Measurements from ENCODE around the gene ARHGDIA. TPM values are rescaled to one million over a fixed set of nuclear protein-coding genes. Genes with fewer than 3 reads are reported as not detected.
A peak's percentile ranks its signal among the peaks of the same experiment; 100 is the strongest.
"Not testable (repeated sequence)": the region's sequence is repeated elsewhere in the genome, so short reads cannot be mapped to it uniquely, and the experiment has no call there.

ARHGDIA gene
- total RNA-seq (ENCODE audit: unreplicated experiment) = 443 TPM
- long read RNA-seq, transcript ARHGDIA-217 (7 exons, 886 nt) = minor isoform, 6 of 39 reads
- long read RNA-seq, transcript ARHGDIA-201 (6 exons, 1,906 nt) = major isoform, 18 of 39 reads
- long read RNA-seq, partial matches to known transcripts = 1 of 39 reads
- long read RNA-seq, other reads (novel, unspliced or antisense) = 11 of 39 reads

GRCh38 chr17:81870981-81871386 lies at the start of gene ARHGDIA:
ARHGDIA (minus strand) TSS chr17:81871337; CDS start chr17:81869930, 1,407 bp downstream.
- Mint-ChIP-seq H3K27ac (ENCODE audit: unreplicated experiment) (peak within 1 kb of the TSS; percentile 84), H3K27me3 (ENCODE audit: unreplicated experiment) (peaks cover 17% of the 10 kb centered on the region), H3K36me3 (ENCODE audit: low read depth, unreplicated experiment) (peaks cover 3% of the 10 kb centered on the region), H3K4me3 (ENCODE audit: unreplicated experiment) (peak within 1 kb of the TSS; percentile 93), H3K9me3 (ENCODE audit: unreplicated experiment) (no peaks in the 10 kb centered on the region), H3K4me1 (ENCODE audit: unreplicated experiment) (peaks cover 3% of the 10 kb centered on the region)
- no peak for DNase-seq (ENCODE audit: low spot score)
- TF ChIP-seq CTCF (IDR thresholded peaks at IDR 0.05; ENCODE audit: unreplicated experiment) = no peak

- Mint-ChIP-seq H3K36me3 (ENCODE audit: low read depth, unreplicated experiment) (peaks cover 22% of the 10 kb centered on the region), H3K4me3 (ENCODE audit: unreplicated experiment) (peak overlapping the region; percentile 86), H3K27ac (ENCODE audit: unreplicated experiment) (no peak overlapping the region), H3K9me3 (ENCODE audit: unreplicated experiment) (no peaks in the 10 kb centered on the region), H3K27me3 (ENCODE audit: unreplicated experiment) (peaks cover 15% of the 10 kb centered on the region), H3K4me1 (ENCODE audit: unreplicated experiment) (peaks cover 4% of the 10 kb centered on the region)
- no peak for TF ChIP-seq CTCF (IDR thresholded peaks at IDR 0.05; ENCODE audit: unreplicated experiment)
- DNase-seq (ENCODE audit: low spot score) = no peak
Observed at GRCh38 chr17:81918832-81919545, 47.9 kb upstream of the ARHGDIA start.

- DNase-seq (ENCODE audit: low spot score); H3K9me3 Mint-ChIP-seq (ENCODE audit: unreplicated experiment); H3K4me1 Mint-ChIP-seq (ENCODE audit: unreplicated experiment): not testable (repeated sequence)
- Mint-ChIP-seq H3K27ac (ENCODE audit: unreplicated experiment) (peak overlapping the region; percentile 36), H3K4me3 (ENCODE audit: unreplicated experiment) (peak overlapping the region; percentile 86), H3K36me3 (ENCODE audit: low read depth, unreplicated experiment) (peaks cover 25% of the 10 kb centered on the region), H3K27me3 (ENCODE audit: unreplicated experiment) (peaks cover 18% of the 10 kb centered on the region)
Observed at GRCh38 chr17:81918333-81918669, 47.2 kb upstream of the ARHGDIA start.

- H3K36me3 Mint-ChIP-seq (ENCODE audit: low read depth, unreplicated experiment) = peaks cover 30% of the 10 kb centered on the region
- H3K4me1 Mint-ChIP-seq (ENCODE audit: unreplicated experiment) = peaks cover 4% of the 10 kb centered on the region
- H3K27me3 Mint-ChIP-seq (ENCODE audit: unreplicated experiment) = peaks cover 21% of the 10 kb centered on the region
- peak within 1 kb of the TSS; percentile 86 for H3K4me3 Mint-ChIP-seq (ENCODE audit: unreplicated experiment)
- H3K9me3 Mint-ChIP-seq (ENCODE audit: unreplicated experiment) = no peaks in the 10 kb centered on the region
- DNase-seq (ENCODE audit: low spot score) = peak; percentile 68
- H3K27ac Mint-ChIP-seq (ENCODE audit: unreplicated experiment) = peak within 1 kb of the TSS; percentile 36
- TF ChIP-seq CTCF (IDR thresholded peaks at IDR 0.05; ENCODE audit: unreplicated experiment) = no peak
Observed at GRCh38 chr17:81917565-81918332, 46.6 kb upstream of the ARHGDIA start, which contains the start of gene SIRT7. SIRT7 (minus strand) TSS chr17:81918176; CDS start chr17:81918131, 45 bp downstream.

GRCh38 chr17:81916234-81917001 lies 45.3 kb upstream of the ARHGDIA start:
- Mint-ChIP-seq H3K36me3 (ENCODE audit: low read depth, unreplicated experiment) (peaks cover 30% of the 10 kb centered on the region), H3K9me3 (ENCODE audit: unreplicated experiment) (no peaks in the 10 kb centered on the region), H3K27ac (ENCODE audit: unreplicated experiment) (no peak overlapping the region), H3K27me3 (ENCODE audit: unreplicated experiment) (peaks cover 23% of the 10 kb centered on the region), H3K4me1 (ENCODE audit: unreplicated experiment) (peaks cover 4% of the 10 kb centered on the region), H3K4me3 (ENCODE audit: unreplicated experiment) (peak overlapping the region; percentile 76)
- DNase-seq (ENCODE audit: low spot score) = no peak
- no peak for TF ChIP-seq CTCF (IDR thresholded peaks at IDR 0.05; ENCODE audit: unreplicated experiment)

Data from endothelial cell (in vitro differentiated cells).